Gastroesophageal sphincter (tissue), 4 donors: Measurements from ENCODE around the gene OGA. TPM values are rescaled to one million over a fixed set of nuclear protein-coding genes. Genes with fewer than 3 reads are reported as not detected.

ENCODE experiments used
- ATAC-seq: fragments of 150-250 bp; one replicate; pipeline ENCODE4 v1.9.1; 2016; ENCODE audit warnings: mild to moderate bottlenecking, moderate library complexity
- H3K27ac ChIP-seq, 4 donors: fragments of 200-600 bp; sonication (generic) in 3 of 4; 1 replicate in 3 of 4; 2 replicates in 1 of 4; pipeline ENCODE4 v1.5.1; 2016 to 2019
- H3K27me3 ChIP-seq: fragments of 200-600 bp; sonication (generic); one replicate; pipeline ENCODE4 v1.5.1; 2019
- H3K36me3 ChIP-seq, 2 donors: fragments of 200-600 bp; sonication (generic); one replicate each; pipeline ENCODE4 v1.5.1; 2019; ENCODE audit warnings: control low read depth in 1 of 2
- H3K4me1 ChIP-seq, 3 donors: fragments of 200-600 bp; sonication (generic); 1 replicate in 2 of 3; 2 replicates in 1 of 3; pipeline ENCODE4 v1.5.1; 2016 to 2019; ENCODE audit warnings: control low read depth in 2 of 3
- H3K4me3 ChIP-seq, 2 donors: fragments of 200-600 bp; sonication (generic); one replicate each; pipeline ENCODE4 v1.5.1; 2019; ENCODE audit warnings: mild to moderate bottlenecking in 1 of 2, moderate library complexity in 1 of 2
- H3K9me3 ChIP-seq, 3 donors: fragments of 200-600 bp; sonication (generic); one replicate each; pipeline ENCODE4 v1.5.1; 2017 to 2019; ENCODE audit warnings: control low read depth in 2 of 3
- CTCF ChIP-seq, 4 experiments: fragments of 200-600 bp in 2 of 4; fragments of 450-650 bp in 2 of 4; sonication (generic) in 1 of 4; IDR thresholded peaks; one replicate each; pipeline ENCODE4 v1.5.1; 2017 to 2019; ENCODE audit warnings: antibody characterized with exemption in 4 of 4, mild to moderate bottlenecking in 2 of 4, moderate library complexity in 2 of 4
- EP300 ChIP-seq: sonication (generic); formaldehyde crosslinking; IDR thresholded peaks from one replicate; pipeline ENCODE4 v1.6.1; 2017; ENCODE audit warnings: antibody characterized with exemption, mild to moderate bottlenecking
- POLR2A ChIP-seq, 2 donors: fragments of 450-650 bp; IDR thresholded peaks; one replicate each; pipeline ENCODE4 v1.6.1; 2017; ENCODE audit warnings: antibody characterized with exemption in 2 of 2, mild to moderate bottlenecking in 2 of 2, moderate library complexity in 1 of 2
- POLR2AphosphoS5 ChIP-seq: sonication (generic); formaldehyde crosslinking; IDR thresholded peaks from one replicate; pipeline ENCODE4 v1.6.1; 2017; ENCODE audit warnings: antibody characterized with exemption
- WGBS, 2 donors: methylation state at CpG; one replicate each; pipeline ENCODE4 v1.1.5; 2018; ENCODE audit warnings: low coverage in 1 of 2; 5-methylcytosine and 5-hydroxymethylcytosine counted together
- total RNA-seq, 4 donors: library from RNA; depleted of rRNA; stranded (reverse); fragments of >200 nt; gene quantifications; one replicate each; pipeline ENCODE4 v1.1.0, GENCODE V29; 2016

OGA gene
- total RNA-seq, 4 donors from 2014 or later: 92.5 to 163 (median 115) TPM

GRCh38 chr10:101749047-101750016, 68.9 kb downstream of the OGA start:
- no peak for TF ChIP-seq EP300
- TF ChIP-seq POLR2A (IDR thresholded peaks at IDR 0.05): no peak
- no peak for TF ChIP-seq POLR2AphosphoS5
- no peak for TF ChIP-seq CTCF (IDR thresholded peaks at IDR 0.05)

DNA sequence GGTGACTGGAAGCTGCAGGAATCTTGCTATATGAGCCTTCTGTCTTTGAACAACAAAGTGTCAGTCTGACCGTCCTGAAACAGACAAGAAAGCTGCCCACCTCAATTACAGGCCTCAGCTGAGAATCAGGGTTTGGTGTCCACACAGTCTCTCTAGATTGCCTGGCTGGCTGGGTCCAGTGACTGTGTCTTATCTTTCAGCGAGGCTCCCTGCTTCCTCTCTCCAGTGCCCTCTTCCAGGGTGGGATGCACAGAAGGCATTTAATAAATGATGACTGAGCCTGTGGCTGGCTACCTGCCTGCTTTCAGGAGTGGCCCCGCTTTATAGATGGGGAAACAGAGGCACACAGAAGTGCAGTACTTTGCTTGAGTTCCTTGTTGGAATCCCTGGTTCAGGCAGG, 69.7 kb downstream of the OGA start:
- no peak for ATAC-seq
- Histone ChIP-seq H3K9me3 (no peaks in the 10 kb centered on the region), H3K4me3 (no peak overlapping the region), H3K27ac (no peak overlapping the region), H3K27me3 (peaks cover 6% of the 10 kb centered on the region), H3K36me3 (no peaks in the 10 kb centered on the region), H3K4me1 (no peaks in the 10 kb centered on the region)
- no peak for TF ChIP-seq POLR2A (IDR thresholded peaks at IDR 0.05)
- no peak for TF ChIP-seq POLR2AphosphoS5
- WGBS, 2 donors: 71% methylated on average over 1 of the region's 3 CpGs; no CpG with 5 or more reads in 1 of the 2 donors

More at GRCh38 chr10:101749047-101750016, 68.9 kb downstream of the OGA start:
- no peak for ATAC-seq
- WGBS, 2 donors: 64 to 73% methylated on average over 13 of the region's 19 CpGs
- Histone ChIP-seq H3K27ac (no peak overlapping the region), H3K9me3 (no peaks in the 10 kb centered on the region), H3K36me3 (no peaks in the 10 kb centered on the region), H3K4me3 (no peak overlapping the region), H3K4me1 (no peaks in the 10 kb centered on the region), H3K27me3 (peaks cover 11% of the 10 kb centered on the region)

DNA sequence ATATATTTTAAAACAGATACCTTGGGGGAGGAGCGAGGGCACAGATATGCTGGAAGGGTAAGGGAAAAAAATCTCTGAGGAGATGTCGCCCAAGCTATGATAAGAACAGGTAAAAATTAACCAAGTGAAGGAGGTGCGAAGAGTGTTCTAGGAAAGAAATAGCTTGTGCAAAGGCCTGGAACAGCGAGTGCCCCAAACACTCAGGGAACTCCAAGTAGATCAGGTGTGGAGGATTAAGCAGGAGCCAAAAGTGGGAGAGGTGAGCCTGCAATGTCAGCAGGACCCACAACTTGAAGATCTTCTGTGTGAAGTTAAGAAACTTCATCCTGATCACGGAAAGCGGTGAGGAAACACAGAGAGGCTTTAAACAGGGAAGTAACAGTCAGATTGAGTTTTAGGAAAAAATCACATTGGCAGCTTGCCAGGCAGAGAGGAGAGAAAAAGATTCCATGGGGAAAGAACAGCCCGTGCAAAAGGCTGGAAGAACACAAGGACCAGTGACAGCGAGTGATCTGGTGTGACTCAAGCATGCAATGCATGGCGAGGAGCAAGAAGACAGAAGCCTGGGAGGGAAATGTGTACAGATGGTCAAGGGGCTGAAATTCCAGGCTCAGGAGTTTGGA, 73.1 kb downstream of the OGA start:
- Histone ChIP-seq H3K9me3 (no peaks in the 10 kb centered on the region), H3K27me3 (peaks cover 17% of the 10 kb centered on the region), H3K27ac (no peak overlapping the region), H3K4me1 (no peaks in the 10 kb centered on the region), H3K36me3 (no peaks in the 10 kb centered on the region), H3K4me3 (no peak overlapping the region)
- ATAC-seq: no peak
- 51 to 58% methylated on average over 7 to 9 of the region's 9 CpGs for WGBS, 2 donors
- no peak for TF ChIP-seq CTCF (IDR thresholded peaks at IDR 0.05)
- no peak for TF ChIP-seq POLR2AphosphoS5
- no peak for TF ChIP-seq POLR2A (IDR thresholded peaks at IDR 0.05)
- no peak for TF ChIP-seq EP300

- Histone ChIP-seq H3K4me3 (no peak overlapping the region), H3K9me3 (no peaks in the 10 kb centered on the region), H3K36me3 (no peaks in the 10 kb centered on the region), H3K27me3 (peaks cover 25% of the 10 kb centered on the region), H3K4me1 (no peaks in the 10 kb centered on the region), H3K27ac (no peak overlapping the region)
- ATAC-seq: no peak
- WGBS, 2 donors: 66 to 86% methylated on average over 2 to 3 of the region's 3 CpGs
- TF ChIP-seq POLR2A (IDR thresholded peaks at IDR 0.05) (no peak), POLR2AphosphoS5 (no peak), EP300 (no peak), CTCF (IDR thresholded peaks at IDR 0.05) (no peak)
These were observed 74.0 kb downstream of the OGA start for GRCh38 chr10:101744267-101744666.

DNA sequence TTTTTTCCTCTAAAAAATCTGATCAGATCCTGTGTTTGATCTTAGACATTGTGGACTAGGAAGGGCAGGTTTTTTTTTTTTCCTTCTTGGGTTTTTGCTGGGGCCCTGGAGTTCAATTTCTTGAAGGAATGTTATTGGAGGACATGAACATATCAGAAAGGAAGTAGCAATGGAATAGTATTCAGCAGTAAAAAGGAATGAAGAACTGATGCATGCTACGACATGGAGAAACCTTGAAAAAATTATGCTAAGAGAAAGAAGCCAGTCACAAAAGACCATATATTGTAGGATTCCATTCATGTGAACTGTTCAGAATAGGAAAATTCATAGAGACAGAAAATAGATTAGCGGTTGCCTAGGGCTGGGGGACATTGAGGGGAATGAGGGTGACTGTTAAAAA, 76.3 kb downstream of the OGA start:
- no peaks in the 10 kb centered on the region for H3K9me3 ChIP-seq
- peaks cover 37% of the 10 kb centered on the region for H3K27me3 ChIP-seq
- H3K4me3 ChIP-seq: no peak overlapping the region
- 50% methylated on average over 2 of the region's 2 CpGs for WGBS, 2 donors
- no peak overlapping the region for H3K27ac ChIP-seq
- H3K36me3 ChIP-seq: no peaks in the 10 kb centered on the region
- TF ChIP-seq POLR2AphosphoS5 (no peak), POLR2A (IDR thresholded peaks at IDR 0.05) (no peak), CTCF (IDR thresholded peaks at IDR 0.05) (no peak), EP300 (no peak)
- ATAC-seq: no peak
- H3K4me1 ChIP-seq: no peaks in the 10 kb centered on the region
